NCI-H524 treated with DMSO at 0.1 percent for 48 hours (cell line): ENCODE results near the gene KLRG1.
A peak's percentile ranks its signal among the peaks of the same experiment; 100 is the strongest.

ENCODE experiments used
- DNase-seq: peaks from one replicate; lab custom pipeline; 2025; lab: John Stamatoyannopoulos, UW

Gene KLRG1

GRCh38 chr12:8989413-8989812 is at the start of gene KLRG1:
Gene KLRG1, plus strand, starts transcription at chr12:8989546. Its CDS starts 90 bp downstream, at chr12:8989636.
- DNase-seq = no peak

GRCh38 chr12:8941691-8942478 is 47.5 kb upstream of the KLRG1 start:
- DNase-seq = no peak

- no peak for DNase-seq
These were observed 45.7 kb upstream of the KLRG1 start for GRCh38 chr12:8943565-8944186.

GRCh38 chr12:8946733-8947132 is 42.6 kb upstream of the KLRG1 start:
- DNase-seq = no peak

DNA sequence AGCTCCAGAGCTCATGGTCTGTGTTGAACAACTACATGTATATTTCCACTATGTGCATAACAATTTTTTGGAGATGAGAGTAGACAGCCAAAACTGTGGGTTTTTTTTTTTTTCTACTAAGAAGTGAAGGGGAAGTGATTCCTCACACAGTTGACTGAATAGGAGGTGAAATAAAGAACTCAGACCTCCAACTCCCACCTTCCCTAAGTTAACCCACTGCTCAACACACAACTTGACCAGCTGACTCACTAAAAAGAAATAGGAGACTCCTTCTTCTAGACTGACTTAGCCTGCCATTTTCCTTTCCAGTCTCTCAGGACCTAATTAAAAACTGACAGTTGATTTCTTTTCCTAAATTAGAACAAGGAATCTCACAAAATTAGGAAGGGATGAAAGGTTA is 41.6 kb upstream of the KLRG1 start:
- no peak for DNase-seq

- DNase-seq = no peak
These were observed 40.5 kb upstream of the KLRG1 start for GRCh38 chr12:8948701-8949341.

- peak; percentile 88 for DNase-seq
These were observed 39.8 kb upstream of the KLRG1 start, which contains the start of gene M6PR for GRCh38 chr12:8949342-8950220. Gene M6PR, minus strand, starts transcription at chr12:8949645. Its CDS starts 3,241 bp downstream, at chr12:8946404.

- DNase-seq = no peak
These were observed 39.2 kb upstream of the KLRG1 start for GRCh38 chr12:8950221-8950527.

GRCh38 chr12:8950702-8951478 is 38.5 kb upstream of the KLRG1 start:
- no peak for DNase-seq

GRCh38 chr12:8951744-8952143 is 37.6 kb upstream of the KLRG1 start:
- DNase-seq = no peak

DNA sequence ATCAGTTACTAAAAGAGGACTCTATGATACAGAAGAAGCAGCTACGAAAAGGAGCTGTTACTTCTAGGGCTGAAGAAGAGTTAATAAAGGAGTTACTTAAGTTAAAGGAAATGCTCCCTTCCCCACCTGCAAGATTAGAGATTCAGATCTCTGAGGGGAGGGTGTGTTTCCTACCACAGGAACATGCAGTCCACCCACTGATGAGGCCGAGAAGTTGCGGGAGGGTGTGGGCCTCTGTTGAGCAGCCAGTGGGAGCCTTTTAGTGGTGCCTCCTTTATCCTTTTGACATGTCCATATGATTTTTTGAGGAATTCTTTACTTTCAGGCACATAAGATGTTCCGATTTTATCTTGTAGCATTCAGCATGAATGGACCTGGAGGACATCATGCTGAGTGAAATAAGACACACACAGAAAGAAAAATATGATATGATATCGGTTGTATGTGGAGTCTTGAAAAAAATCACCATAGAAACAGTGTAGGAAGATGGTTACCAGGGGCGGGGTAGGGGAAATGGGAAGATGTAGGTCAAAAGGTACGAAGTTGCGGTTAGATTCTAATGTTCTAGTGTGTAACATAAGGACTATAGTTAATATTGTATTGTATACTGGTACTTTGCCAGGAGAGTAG is 35.5 kb upstream of the KLRG1 start:
- no peak for DNase-seq

DNA sequence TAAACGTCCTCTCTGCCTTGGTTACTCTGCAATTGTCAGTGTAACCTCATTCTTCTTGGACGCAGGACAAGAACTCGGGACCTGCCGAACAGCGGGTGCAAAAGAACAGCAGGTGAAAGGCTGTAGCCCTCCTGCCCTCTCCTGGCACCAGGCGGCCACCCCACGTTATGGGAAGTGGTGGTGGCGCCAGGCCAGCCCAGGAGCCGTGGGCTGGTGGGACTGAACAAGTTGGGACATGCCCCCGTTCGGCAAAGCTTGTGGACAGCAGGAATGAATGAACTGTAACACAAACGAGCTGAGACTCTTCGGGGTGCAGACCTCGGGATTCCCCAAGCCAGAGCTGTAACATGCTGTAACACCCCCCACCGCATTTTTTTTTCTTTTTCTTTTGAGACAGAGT is 33.3 kb upstream of the KLRG1 start:
- DNase-seq = no peak

DNA sequence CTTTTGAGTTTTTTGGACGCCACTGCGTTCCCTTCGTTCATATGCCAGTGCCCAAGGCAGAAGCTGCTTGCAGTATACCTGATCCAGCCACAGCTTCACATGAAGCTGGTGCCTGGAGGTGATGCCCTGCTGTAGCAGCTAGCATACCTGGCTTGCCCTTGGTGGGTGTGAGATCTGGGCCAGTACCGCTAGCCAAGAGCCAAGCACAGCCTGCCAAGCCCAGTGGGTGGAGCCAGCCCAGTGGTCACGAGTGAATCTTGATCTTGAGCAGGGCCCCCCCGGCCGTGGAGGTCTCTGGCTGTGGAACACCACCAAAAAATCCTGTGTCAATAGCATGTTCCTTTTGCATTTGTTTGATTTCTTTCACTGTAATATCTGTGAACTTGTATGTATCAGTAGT is 32.6 kb upstream of the KLRG1 start:
- DNase-seq = no peak

- no peak for DNase-seq
These were observed 31.8 kb upstream of the KLRG1 start for GRCh38 chr12:8957561-8957960.

GRCh38 chr12:8958066-8958465 is 31.3 kb upstream of the KLRG1 start:
- DNase-seq = no peak

GRCh38 chr12:8960176-8960575 is 29.2 kb upstream of the KLRG1 start:
- no peak for DNase-seq

- no peak for DNase-seq
These were observed 20.6 kb upstream of the KLRG1 start for GRCh38 chr12:8968761-8969160.

DNA sequence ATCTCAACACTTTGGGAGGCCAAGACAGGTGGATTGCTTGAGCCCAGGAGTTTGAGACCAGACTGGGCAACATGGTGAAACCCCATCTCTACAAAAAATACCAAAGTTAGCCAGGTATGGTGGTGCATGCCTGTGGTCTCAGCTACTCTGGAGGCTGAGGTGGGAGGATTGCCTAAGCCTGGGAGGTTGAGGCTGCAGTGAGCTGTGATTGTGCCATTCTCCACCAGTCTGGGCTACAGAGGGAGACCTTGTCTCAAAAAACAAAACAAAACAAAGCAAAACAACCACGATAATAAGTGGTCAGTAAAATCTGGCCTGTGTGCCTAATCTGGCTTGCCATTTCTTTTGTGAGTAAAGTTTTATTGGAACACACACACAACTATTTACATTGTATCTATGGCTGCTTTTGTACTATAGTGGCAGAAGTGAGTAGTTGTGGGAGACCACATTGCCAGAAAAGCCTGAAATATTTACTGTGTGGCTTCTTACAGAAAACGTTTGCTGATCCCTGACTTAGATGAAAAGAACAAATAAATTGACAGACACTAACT is 19.4 kb upstream of the KLRG1 start:
- no peak for DNase-seq

DNA sequence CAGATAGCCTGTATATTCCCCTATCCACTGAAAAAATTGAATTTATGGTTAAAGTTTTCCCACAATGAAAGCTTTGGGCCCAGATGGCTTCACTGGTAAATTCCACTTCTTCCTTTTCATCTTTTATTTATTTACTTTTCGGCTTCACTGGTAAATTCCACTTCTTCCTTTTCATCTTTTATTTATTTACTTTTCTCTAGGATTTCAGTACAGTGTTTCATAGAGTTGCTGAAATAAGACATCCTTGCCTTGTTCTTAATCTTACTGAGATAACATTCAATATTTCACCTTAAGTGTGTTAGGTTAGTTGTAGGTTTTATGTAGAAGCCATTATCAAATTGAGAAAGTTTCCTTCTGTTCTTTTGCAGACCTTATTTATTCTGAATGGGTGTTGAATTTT is 18.9 kb upstream of the KLRG1 start:
- DNase-seq = no peak

DNA sequence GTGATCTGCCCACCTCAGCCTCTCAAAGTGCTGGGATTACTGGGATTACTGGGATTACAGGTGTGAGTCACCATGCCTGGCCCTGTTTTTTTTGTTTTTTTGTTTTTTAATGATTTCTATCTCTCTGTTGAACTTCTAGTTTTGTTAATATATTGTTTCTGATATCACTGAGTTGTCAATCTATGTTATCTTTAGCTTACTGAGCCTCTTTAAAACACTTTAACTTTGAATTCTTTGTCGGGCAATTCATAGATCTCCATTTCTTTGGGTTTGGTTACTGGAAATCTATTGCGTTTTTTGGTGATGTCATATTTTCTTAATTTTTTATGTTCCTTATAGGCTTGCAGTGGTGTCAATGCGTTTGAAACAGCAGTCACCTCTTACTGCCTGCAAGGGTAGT is 9.2 kb upstream of the KLRG1 start:
- no peak for DNase-seq
